HUDEP-2 (cell line): ENCODE results near the gene LRP6.

ENCODE experiments used
- DNase-seq, 76 experiments: peaks; one replicate each; lab custom pipeline; 2025; ENCODE audit not compliant: unreplicated experiment in 76 of 76; lab: John Stamatoyannopoulos, UW

The LRP6 gene

GRCh38 chr12:12217018-12217359 lies 49.9 kb downstream of the LRP6 start:
- peak in 2 of 76 experiments; percentile 1 to 7 for DNase-seq

DNA sequence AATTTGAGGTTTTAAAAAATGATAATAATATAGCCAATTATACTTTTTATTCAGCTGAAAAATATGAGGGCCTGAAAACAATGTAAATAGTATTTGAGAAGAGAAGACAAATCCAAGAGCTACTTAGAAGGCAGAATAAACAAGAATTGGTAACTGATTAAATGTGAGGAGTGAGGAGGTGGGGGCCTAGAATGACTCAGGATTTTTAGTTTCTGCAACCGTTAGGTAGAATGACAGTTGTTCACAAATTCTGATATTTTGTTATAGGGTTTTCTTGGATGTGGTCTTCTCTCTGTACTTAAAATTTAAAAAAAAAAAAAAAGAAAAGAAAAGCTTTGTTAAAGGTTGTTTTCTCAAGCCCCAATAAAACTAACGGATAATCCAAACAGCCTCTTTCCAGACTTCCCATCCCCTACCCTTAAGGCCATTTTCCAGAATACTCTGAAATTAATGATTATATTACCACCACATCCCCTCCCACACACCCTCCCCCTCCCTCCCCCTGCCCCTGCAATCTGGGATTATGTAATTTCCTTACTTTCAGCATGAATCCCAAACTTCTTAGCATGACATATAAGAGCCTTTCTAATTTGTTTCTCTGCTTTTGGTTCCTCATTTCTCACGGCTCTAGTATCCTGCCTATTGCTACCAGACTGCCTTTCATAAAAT lies 50.4 kb downstream of the LRP6 start:
- peak in 7 of 76 experiments; percentile 1 to 16 (median 6) for DNase-seq

- no peak for DNase-seq
Observed at GRCh38 chr12:12214635-12215131, 52.2 kb downstream of the LRP6 start.

DNA sequence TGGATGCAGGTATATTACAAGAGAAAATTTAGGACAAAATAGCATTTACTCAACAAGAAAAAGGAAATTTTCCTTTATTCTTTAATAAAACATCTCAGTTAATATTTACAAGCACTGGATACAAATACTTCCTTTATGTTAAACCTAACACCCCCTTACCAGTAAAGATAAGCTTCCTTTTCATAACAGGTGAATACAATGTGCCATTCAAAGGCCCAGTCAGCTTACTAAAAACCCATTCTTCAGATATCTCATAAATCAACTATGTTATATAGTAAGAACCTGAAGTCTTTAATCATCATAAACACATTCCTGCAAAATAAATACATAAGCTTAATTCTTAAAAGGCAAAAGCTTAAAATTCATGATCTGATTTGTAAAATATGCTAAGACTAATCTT lies 52.6 kb downstream of the LRP6 start:
- DNase-seq, result no peak

- DNase-seq, result no peak
Observed at GRCh38 chr12:12212769-12213168, 54.1 kb downstream of the LRP6 start.

- DNase-seq, result no peak
Observed at GRCh38 chr12:12210983-12211382, 55.9 kb downstream of the LRP6 start.

- no peak for DNase-seq
Observed at GRCh38 chr12:12210416-12210815, 56.4 kb downstream of the LRP6 start.

GRCh38 chr12:12209675-12210074 lies 57.2 kb downstream of the LRP6 start:
- DNase-seq, result no peak

GRCh38 chr12:12209043-12209442 lies 57.8 kb downstream of the LRP6 start:
- peak in 1 of 76 experiments; percentile 5 for DNase-seq

DNA sequence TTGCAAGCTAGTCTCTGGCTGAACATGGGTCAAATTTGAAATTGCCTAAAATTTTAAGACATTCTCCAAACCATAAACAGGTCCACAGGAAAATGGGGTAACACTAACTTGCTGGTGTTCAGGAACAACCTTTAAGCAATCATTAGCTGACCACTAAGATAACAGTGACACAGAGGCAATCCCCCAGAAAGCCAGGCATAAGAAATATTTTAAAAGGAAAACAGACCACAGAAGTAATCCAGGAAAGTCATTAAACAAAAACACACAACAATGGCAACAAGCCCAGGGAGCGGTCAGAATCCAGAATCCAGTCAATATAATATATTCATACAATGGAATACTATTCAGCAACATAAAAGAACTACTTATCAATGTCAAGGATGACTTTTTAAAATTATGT lies 59.1 kb downstream of the LRP6 start:
- no peak for DNase-seq

GRCh38 chr12:12206776-12207388 lies 60.0 kb downstream of the LRP6 start:
- DNase-seq, result no peak

GRCh38 chr12:12202747-12203146 lies 64.1 kb downstream of the LRP6 start:
- DNase-seq, result no peak

DNA sequence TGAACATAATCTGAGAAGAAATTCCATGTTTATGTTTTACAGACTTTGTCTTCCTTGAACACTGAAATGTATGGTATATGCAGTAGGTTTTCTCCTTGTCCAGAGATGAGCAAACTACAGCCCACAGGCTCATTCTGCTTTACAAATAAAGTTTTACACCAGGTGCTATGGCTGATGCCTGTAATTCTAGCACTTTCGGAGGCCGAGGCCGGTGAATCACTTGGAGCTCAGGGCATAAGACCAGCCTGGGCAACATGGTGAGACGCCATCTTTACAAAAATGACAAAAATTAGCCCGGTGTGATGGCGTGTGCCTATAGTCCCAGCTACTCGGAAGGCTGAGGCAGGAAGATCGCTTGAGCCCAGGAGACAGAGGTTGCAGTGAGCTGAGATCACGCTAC lies 64.7 kb downstream of the LRP6 start:
- no peak for DNase-seq

DNA sequence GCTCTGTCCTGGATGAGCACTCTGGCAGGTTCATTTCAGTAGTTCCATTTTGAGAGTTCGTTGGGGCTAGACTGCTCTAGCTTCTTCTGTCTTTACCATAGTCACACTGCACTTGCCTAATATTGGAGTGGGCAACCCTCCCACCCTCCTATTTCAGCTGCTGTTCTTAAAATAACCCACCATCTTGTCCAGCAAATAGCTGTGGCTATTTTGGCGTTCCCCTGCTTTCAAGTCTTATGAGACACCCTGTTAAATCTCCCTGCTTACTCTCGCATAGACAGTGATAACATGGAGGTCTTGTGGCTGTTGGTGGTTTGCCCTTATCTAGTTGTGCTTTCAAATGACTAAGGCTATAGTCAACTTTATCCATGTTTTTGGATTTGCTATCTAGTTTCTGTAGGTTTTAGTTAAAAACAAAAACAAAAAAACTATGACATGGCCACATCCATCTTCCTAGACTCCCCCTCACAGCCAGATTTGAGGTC lies 65.5 kb downstream of the LRP6 start:
- DNase-seq, result peak in 13 of 76 experiments; percentile 2 to 46 (median 22)

GRCh38 chr12:12200363-12200762 lies 66.5 kb downstream of the LRP6 start:
- no peak for DNase-seq

- DNase-seq, result no peak
Observed at GRCh38 chr12:12198124-12198523, 68.7 kb downstream of the LRP6 start.

GRCh38 chr12:12197128-12197527 lies 69.7 kb downstream of the LRP6 start:
- DNase-seq, result no peak

DNA sequence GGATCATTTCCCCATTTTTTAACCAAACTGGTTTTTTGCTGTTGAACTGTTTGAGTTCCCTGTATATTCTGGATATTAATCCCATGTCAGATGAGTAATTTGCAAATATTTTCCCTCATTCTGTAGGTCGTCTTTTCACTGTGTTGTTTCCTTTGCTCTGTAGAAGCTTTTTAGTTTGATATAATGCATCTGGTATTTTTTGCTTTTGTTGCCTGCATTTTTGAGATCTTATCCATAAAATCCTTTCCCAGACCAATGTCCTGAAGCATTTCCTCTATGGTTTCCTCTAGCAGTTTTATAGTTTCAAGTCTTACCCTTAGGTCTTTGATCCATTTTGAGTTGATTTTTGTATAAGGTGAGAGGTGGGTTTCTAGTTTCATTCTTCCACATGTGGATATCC lies 71.3 kb downstream of the LRP6 start:
- DNase-seq, result no peak

DNA sequence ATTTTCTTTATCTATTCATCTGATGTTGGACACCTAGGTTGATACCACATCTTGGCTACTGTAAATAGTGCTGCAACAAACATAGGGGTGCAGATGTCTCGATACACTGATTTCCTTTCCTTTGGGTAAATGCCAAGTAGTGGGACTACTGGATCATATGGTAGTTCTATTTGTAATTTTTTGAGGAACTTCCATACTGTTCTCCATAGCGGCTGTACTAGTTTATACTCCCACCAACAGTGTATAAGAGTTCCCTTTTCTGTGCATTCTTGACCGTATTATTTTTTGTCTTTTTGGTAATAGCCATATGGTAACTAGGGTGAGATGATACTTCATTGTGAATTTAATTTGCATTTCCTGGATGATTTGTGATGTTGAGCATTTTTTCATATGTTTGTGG lies 71.8 kb downstream of the LRP6 start:
- no peak for DNase-seq

DNA sequence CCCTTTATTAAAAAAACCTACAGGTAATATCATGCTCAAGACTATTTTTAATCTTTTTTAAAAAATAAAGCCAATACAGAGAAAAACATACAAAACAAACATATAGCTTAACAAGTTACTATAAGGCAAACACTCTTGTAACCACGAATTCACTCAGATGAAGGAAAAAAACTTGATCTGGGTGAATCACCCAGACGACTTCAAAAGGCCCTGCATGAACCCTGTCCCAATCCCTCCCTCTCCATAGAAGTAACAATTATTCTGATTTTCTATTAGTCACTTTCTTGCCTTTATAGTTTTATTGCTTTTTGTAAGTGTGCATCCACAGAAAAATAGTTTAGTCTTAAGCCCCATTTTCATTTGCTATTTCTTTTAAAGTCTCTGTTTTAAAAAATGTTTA lies 72.6 kb downstream of the LRP6 start:
- no peak for DNase-seq

DNA sequence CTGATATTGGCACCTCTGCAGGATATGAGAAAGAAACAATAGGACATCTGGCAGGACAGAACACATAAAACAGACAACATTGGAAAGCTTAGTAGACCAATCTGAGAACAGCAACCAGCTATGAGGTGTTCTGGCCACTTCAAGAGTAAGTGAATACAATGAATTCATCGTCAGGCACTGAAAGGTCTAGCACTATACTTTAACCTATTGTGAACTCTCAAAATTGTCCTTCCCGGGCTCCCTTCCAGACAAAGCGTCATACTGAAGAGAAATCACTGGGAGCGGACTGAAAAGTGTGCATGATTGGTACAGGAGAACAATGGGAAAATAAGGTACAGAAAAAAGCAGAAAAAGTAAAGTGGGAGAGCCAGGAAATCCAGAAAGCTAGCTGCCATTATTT lies 75.8 kb downstream of the LRP6 start:
- DNase-seq, result no peak

DNA sequence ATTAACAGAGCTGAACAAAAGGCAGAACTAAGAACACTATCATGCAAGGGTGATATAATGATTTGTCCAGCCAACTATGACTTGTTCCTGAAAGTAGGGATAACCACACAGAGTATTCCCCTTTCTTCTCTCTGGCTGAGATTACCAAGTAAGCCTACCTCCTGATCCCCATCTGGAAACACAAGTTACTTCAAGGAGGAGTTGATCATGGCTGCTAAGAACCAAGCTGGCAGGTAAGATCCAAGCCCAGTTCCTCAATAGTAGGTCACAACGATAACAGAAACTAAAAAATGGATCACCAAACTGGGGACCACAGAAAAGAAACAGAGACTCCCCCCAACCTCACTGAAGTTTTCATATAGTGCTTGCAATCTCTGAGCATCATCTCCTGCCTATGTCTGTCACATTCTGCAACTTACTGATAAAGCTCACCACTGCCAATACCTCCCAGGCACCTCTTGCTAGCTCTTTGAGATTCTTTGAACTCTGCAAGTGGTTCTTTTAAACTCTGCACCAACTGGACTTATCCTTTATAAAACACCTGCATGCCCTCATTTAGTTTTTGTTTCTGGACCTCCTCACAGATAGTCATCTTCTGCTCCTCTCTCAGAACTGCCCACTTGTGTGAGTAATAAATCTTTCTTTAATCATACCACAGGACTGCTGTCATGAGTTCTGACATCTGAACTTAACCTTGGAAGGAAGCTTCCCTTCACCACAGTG lies 76.6 kb downstream of the LRP6 start:
- peak in 44 of 76 experiments; percentile 0 to 73 (median 23) for DNase-seq
